GM19395 (cell line): ENCODE measurements around the gene AFM.
"Not testable (repeated sequence)": the region's sequence is repeated elsewhere in the genome, so short reads cannot be mapped to it uniquely, and the experiment has no call there.

Source experiments
- ATAC-seq: cut with Tn5 transposase; IDR thresholded peaks from one replicate; pipeline ENCODE4 v1.9.1; 2021; ENCODE audit warnings: mild to moderate bottlenecking, moderate library complexity; ENCODE audit not compliant: unreplicated experiment

The AFM gene

DNA sequence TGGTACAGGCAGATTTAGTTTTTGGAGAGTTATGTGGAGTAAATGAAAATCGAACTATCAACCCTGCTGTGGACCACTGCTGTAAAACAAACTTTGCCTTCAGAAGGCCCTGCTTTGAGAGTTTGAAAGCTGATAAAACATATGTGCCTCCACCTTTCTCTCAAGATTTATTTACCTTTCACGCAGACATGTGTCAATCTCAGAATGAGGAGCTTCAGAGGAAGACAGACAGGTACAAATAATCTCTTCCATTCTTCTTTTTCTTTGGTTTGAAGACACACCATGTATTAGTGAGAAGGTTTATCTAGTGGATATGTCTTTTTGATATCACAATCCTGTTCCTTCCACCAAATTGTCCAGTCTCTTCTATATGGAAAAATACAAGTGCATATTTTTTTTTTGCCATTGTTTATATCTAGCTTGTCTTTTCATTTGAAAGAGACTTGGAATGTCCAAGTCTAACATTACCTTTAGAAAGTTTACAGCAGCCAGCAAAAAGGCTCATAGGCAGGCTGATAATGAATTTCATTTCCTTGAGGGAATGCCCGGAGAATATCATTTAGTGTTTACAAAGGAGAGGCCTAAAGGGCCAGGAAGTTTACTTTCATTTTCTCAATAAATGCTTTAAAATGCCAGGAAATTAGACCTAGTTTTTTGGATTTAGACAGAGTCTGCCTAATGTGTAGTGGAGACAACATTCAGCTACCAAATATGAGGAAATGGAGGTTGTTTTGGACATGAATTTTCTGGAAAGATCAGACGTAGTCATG lies 18.6 kb downstream of the AFM start:
- no peak for ATAC-seq

- ATAC-seq: no peak
These were observed 20.2 kb downstream of the AFM start for GRCh38 chr4:73501664-73502265.

- no peak for ATAC-seq
These were observed 24.0 kb downstream of the AFM start for GRCh38 chr4:73505567-73505966.

DNA sequence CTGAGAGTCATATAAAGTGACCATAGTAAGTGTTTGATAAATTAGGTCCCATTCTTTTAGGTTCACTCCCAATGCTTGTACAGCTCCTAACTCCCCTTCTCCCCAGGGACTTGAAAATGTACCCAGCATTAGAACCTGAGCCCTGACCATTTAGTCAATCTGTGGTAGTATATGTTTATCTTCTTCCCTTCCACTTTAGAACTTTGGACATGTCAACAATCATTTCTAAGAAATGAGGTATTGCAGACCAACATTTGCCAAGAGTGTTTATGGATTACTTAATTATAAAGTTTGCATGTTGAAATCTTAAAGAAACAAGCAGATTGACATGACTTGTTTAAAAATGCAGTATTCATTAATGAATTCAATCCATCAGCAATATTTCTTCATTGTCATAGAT lies 26.0 kb downstream of the AFM start:
- ATAC-seq: no peak

GRCh38 chr4:73508651-73509050 lies 27.1 kb downstream of the AFM start:
- ATAC-seq: no peak

- no peak for ATAC-seq
These were observed 36.8 kb downstream of the AFM start for GRCh38 chr4:73518340-73518739.

GRCh38 chr4:73520821-73521220 lies 39.3 kb downstream of the AFM start:
- no peak for ATAC-seq

DNA sequence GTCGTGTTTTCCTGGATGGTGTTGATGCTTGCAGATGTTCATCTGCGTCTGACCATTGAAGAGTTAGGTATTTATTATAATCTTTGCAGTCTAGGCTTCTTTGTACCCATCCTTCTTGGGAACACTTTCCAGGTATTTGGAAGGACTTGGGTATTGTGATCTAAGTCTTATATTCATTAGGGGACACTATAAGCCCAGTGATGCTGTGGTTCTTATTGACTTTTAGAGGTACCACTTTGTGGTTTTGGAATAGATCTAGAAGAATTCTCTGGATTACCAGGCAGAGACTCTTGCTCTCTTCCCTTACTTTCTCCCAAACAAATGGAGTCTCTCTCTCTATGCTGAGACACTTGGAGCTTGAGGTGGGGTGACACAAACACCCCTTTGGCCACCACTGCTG lies 41.6 kb downstream of the AFM start:
- no peak for ATAC-seq

GRCh38 chr4:73525611-73526010 lies 44.1 kb downstream of the AFM start:
- no peak for ATAC-seq

- ATAC-seq: peak; percentile 82
These were observed 45.7 kb downstream of the AFM start for GRCh38 chr4:73527196-73527595.

DNA sequence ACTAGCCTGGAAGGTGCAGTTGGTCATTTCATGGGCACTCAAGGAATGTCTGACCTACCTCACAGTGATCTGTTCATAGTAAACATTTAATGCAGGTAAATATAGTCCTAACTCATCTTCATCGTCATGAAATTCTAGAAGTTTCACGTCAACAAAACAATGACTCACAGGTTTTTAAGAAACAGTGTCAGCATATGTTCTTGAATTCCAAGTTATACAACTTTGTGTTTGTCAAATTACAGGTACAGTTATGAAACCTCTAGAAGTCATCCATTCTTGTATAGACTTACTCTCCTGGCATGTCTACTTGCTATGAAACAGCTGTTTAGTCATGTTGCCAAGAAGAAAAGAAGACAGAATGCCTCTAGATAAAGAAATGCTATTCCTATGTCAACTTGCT lies 46.6 kb downstream of the AFM start:
- ATAC-seq: no peak

DNA sequence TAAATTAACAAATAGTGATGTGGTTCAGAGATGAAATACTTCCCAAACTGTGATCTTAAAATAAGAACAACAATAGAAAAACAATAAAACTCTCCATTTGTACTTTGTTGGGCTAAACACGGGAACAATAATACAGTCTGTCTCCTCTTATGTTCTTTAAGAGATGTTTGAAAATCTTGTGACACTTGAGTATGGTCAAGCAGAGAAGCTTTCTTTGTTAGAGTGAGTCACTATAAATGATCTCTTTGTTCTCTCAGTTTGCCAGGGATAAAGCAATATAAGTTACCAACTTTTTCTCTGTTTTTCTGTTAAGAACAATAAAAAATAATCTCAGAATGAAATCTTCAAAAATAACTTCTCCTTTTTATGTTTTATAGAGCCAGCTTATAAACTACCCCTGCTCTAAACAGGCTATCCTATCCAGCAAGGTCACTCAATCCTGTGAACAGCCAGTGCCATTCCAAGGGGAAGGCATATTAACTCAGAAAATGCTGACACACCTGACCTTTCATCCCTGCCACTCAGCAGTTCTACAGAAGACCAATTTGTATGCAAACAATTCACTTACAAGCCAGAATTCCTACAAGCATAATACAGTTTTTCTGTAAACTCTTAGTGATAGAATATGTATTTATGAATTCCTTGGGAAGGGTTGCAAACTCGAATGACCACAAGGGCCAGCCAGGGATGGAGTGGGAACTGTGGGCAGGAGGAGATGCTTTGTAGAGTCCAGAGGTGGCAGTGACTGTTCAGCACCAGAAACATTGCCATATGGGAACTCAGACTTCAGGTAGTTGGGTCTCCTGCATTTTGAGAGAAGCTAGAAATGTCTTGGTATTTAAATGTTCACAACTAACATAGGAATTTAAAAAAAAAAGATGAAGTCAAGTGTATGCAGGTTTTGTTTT lies 52.2 kb downstream of the AFM start:
- no peak for ATAC-seq

DNA sequence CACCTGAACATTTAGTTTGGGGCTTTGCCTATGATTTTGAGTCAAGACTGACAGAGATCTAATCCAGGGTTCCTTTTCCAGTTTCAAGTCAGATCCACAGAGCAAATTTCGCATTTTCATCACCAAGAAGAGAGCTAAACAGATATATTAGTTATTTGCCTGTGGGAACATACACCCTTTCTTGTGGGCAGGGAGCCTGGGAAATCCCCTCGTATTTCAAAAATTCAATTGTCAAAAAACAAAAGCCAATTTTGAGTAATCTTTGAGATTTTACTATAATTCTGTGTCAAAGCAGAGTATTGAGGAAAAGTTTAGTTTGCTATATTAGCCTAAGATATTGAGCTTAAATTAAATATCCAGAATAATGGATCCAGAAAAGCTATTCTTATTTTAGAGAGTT lies 56.6 kb downstream of the AFM start:
- no peak for ATAC-seq

DNA sequence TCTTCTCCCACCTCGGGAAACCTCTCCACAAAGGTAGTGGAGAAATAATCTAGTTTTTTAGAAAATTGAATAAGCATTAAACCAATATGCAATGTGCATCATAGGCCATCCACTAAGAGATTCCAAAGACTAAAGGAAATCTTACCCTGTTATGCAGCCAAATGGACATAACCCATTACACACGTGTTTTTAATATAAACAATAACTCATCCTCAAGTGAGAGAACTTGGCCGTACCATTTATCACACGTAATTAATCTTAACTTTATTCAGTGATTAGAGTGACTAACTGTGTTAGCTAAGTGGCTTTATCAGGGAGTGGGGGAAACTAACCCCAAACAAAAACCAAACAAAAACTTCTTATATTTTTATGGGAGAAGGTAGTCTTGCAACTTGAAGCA lies 57.8 kb downstream of the AFM start:
- no peak for ATAC-seq

DNA sequence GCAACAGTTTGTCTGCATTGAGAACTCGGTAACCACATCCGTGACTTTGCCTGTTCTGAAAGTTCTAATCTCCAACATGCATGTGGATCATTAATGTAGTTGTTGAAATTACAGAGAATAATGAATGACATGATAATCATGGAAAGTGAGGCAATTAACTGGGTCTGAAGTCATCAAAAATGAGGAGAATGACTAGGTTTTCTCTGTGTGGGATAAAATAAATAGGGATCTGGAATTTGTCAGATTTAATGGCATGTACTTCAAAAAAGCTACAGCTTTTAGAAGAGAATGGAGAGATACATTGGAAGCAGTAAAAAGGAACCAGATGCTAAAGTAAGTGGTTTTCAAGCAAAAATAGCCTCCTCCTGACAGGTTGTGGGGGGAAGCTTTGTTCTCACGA lies 59.3 kb downstream of the AFM start:
- no peak for ATAC-seq

GRCh38 chr4:73541251-73541650 lies 59.7 kb downstream of the AFM start:
- ATAC-seq: no peak

DNA sequence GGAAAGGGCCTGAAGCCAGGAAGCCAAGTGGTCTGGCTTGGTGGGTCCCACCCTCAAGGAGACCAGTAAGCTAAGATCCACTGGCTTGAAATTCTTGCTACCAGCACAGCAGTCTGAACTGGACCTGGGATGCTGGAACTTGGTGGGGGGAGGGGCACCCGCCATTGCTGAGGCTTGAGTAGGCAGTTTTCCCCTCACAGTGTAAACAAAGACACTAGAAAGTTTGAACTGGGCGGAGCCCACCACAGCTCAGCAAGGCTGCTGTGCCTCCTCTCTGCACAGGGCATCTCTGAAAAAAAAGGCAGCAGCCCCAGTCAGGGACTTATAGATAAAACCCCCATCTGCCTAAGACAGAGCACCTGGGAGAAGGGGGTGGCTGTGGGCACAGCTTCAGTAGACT lies 63.1 kb downstream of the AFM start:
- no peak for ATAC-seq

DNA sequence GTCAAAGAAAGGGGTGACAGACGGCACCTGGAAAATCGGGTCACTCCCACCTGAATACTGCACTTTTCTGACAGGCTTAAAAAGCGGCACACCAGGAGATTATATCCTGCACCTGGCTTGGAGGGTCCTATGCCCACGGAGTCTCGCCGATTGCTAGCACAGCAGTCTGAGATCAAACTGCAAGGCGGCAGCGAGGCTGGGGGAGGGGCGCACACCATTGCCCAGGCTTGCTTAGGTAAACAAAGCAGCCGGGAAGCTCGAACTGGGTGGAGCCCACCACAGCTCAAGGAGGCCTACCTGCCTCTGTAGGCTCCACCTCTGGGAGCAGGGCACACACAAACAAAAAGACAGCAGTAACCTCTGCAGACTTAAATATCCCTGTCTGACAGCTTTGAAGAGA lies 69.3 kb downstream of the AFM start:
- ATAC-seq: not testable (repeated sequence)
